Measurements from ENCODE around the gene KCNJ6.
"Not testable (repeated sequence)": the region's sequence is repeated elsewhere in the genome, so short reads cannot be mapped to it uniquely, and the experiment has no call there.

KCNJ6 gene

DNA sequence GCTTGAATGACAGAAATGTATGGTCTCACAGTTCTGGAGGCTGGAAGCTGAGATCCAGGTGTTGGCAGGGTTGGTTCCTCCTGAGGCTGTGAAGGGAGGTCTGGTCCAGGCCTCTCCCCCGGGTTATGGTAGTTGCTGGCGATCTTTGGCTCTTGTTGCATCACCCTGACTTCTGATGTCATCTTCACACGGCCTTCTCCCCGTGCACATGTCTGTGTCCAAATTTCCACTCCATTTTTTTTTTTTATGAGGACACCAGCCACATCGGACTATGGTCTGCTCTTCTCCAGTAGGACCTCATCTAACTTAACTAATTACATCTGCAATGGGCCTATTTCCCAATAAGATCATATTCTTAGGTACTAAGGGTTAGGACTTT, 232.2 kb downstream of the KCNJ6 start:
- DNase-seq, result no peak

DNA sequence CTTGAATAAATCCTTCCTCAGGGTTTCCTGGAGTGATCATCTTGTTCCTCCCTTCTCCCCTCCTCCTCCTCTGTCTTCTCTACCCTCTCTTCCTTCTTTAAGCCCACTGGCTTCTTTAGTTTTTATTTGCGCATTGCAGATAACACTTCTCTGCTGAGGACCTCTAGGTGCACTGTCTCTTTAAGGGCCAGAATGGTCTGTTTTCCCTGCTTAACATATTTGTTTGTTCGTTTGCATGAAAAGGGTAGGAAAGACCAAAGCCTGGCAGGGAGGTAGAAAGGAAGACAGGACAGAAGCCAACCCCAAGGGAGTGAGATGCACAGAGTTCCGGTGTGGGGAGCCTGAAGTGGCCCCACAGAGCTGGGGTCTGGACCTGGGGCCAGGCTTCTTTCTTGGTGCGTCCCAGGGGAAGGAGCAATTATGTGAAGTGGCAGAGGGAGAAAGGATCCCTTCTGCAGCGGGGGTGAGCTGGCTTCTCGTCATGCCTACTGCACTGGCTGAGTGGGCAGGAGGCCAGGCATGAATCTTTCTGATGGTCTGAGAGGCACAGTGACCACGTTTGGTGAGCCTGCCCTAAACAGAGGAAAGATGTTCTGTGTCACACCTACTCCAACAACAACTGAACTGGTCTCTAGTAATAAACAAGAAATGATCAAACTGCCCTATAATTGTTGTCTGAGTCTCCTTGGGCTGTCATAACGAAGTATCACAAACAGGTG, 232.7 kb downstream of the KCNJ6 start:
- DNase-seq, result no peak

DNA sequence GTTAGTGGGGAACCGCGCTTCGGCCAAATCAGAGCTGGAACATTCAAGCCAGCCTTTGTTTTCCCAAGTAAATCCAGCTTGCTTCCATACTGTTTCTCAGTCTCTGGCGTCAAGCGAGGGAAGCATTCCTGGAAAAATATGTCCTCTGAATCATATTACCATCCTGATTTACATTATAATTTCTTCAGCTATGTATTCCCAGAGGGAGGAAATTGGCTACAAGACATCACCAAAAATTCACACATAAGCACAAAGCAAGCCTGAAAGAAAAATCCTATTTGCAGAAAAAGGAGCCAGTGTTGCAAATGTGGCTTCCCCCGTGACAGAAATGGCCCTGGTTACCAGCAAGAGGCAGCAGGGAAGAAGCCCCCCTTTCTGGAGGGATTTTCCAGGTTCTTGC, 233.3 kb downstream of the KCNJ6 start:
- no peak for DNase-seq

DNA sequence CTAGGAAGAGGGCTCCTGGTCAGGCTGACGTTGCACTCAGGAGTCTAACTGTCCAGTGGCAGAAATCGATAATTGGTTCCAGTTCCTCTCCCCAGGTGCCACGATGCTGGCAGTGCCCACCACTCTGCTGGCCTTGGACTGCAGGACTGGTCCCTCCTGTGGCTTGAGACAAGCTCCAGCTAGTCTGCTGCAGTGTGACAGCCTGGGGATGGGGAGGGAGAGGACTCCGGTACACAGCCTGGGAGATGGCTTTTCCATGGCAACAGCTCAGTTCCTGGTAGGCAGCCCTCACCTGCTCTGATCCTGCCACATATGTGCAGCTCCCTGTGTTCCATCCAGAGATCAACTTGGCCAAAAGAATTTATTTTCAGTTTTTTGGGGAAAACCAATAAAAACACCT, 239.3 kb downstream of the KCNJ6 start:
- peak in 2 of 56 donors; percentile 4 to 10 for DNase-seq

DNA sequence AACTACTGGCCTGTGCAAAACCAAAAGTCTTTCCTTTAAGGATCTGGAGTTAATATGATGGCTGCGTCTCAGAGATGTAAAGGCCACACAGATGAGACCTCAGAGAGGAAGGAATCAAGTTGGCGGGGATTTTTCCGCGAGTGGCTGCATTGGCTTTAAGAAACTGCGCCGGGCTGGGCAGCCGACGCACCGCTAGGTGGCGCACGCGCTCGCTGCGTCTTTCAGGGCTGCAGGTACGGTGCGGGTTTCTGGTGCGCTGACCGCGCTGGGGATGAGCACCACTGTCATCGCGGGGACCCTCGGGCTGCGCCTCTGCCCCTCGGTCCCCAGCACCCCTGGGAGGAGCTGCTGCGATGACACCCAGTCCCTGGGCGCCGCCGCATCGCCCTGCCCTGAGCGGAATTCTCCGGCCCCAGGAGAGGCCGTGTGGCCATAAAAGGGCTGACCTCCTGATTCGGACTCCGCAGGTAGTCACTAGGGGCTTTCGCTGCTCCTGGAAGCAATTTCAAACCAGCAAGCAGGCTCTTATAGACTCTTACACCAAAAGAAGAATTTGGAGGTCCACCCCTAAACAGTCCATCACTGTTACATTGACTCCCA, 241.0 kb downstream of the KCNJ6 start:
- peak in 30 of 56 donors; percentile 2 to 73 (median 27) for DNase-seq

DNA sequence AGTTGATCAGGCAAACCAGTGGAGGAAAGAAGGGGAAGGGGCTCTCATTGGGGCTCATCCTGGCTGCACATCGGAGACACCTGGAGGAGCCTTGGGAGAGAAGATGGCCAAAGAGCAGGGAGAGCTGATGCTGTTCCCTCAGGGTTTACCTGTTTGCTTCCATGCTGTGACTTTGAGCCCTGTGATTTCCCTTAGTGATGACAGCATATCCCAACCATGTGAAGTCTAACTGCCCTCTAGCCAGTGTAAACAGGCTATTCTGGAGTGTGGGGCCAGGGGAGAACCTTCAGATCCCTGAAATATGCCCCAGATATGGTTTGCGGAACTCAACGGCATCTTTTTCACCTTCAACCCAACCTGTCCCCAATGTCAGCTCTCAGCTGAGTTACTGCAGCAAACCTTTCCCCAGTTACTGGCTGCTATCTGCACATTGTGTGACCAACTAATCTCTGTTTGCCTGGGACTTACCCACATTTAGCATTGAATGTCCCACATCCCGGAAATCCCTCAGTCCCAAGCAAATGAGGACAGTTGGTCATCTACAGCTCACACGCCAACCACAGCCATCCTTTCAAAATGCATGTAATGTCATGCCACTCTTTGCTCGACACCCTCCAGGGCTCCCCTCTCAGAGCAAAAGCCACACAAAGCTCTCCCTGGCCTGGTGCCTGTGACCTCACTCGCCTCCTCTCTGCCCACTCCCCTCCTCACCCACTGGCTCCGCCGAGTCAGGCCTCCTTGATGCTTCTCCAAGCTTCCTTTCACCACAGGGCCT, 242.3 kb downstream of the KCNJ6 start:
- DNase-seq, result no peak

DNA sequence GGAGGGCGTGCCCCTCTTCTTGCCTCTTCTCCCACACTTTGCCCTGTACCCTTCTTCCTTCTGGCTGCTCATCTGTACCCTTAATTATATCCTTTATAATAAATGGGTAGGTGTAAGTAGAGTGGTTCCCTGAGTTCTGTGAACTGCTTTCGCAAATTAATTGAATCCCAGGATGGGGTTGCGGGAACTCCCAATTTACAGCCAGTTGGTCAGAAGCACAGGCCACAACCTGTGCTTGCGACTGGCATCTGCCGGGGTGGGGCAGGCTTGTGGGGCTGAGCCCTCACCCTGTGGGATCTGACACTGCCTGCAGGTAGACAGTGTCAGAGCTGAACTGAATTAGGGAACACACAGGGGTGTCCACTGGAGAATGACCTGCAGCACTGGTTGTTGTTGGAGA, 244.9 kb downstream of the KCNJ6 start:
- no peak for DNase-seq

DNA sequence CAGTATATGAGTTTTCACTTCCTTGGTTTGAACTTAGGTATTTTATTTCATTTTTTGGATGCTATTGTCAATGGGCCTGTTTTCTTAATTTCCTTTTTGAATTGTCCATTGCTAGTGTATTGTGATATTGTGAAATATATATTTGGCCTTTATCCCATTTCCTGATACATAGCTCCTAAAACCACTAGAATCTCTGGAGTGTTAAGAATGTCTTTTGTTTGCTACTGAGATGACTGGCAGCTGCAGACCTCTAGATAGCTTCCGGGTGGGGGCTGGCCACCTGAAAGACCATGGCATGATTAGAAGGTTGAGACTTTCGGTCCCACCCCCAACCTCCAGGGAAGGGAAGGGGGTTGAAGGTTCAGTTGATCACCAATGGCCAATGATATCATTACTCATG, 245.4 kb downstream of the KCNJ6 start:
- no peak for DNase-seq

DNA sequence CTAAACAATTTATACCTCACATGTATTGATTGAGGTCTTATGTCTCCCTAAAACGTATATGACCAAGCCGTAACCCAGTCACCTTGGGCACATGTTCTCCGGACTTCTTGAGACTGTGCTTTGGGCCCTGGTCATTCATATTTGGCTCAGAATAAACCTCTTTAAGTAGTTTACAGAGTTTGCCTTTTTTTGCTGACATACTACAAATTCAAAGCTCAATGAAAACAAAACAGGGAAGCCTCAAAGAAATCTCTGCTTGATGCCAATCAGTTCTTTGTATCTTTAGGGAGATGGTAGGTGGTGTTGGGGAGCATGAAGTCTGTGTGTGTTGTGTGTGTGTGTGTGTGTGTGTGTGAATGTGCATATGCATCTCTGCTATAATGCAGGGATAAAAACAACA, 247.0 kb downstream of the KCNJ6 start:
- no peak for DNase-seq

DNA sequence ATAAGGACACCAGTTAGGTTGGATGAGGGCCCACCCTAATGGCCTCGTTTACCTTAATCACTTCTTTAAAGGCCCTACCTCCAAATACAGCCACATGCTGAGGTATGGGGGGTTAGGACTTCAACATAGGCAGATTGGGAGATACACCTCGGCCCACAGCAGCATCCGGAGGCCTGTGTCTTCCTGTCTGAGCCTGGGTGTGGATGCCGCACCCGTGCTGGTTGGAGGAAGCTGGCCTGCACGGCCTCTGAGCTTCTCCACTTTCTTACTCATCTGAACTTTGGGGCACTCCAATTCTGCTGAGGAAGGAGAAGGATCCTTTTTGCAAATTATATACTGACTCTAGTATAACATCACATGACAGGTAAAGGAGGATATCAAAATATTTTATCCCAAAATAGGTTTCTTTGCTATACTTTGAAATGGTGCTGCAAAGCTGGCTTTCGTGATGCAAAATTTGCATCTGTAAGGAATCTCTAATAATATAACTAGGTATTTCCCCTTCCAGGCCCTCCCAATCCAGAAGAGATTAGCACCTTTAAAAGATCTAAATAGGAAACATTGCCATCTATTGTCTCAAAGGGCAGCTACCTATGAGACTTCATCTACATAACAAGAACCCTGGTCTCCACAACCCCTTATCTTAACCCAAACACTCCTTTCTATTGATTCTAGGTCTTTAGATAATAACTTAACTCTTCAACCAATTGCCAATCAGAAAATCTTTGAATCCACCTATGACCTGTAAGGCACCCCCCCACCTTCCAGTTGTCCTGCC, 247.6 kb downstream of the KCNJ6 start:
- DNase-seq, result no peak

DNA sequence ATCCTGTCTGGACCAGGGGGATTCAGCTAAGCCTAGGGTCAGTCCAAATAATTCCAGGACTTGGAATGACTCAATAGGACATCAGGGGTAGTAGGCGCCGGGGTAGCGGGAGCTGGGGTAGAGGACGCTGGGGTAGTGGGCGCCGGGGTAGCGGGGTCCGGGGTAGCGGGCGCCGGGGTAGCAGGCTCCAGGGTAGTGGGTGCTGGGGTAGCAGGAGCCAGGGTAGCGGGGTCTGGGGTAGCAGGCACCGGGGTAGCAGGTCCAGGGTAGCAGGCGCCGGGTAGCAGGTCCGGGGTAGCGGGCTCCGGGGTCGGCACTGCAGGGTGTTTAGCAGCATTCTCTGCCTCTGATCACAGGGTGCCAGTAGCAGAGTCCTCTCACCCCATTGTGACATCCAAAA, 248.9 kb downstream of the KCNJ6 start:
- DNase-seq, result no peak

DNA sequence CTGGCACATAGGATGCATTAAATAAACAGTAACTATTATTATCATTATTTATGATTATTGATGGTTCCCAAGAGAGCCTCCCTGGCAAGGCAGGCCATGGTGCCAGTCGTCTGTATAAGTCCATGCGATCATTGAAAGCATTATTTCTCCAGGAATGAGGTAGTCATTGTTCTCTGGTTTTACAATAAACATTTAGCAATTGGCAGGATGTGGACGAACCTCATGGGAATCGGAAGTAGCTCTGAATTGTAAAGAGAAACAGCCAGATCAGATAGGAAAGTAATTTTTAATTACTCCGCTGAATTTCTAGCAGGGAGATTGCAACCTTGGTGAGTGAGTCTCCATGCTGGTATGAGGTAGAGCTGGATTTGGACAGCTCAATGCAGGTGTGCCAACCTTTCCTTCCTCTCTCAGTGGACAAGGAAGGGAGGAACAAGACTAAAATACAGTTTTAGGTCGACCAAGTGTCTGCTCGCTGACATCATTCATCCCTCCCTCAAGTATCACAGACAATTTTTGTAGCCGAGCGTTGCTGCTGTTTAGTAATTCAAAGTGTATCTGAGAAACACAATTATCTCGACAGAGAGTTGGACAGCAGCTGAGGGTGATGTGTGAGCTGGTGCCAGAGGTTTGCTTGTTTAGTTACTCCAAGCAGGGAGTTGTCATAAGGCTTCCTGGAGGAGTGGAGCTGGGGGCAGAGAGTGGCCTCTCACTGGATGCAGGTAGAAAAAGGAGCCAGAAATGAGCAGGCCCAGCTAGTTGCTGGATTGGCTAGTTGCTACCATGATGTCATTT, 250.8 kb downstream of the KCNJ6 start:
- no peak for DNase-seq

DNA sequence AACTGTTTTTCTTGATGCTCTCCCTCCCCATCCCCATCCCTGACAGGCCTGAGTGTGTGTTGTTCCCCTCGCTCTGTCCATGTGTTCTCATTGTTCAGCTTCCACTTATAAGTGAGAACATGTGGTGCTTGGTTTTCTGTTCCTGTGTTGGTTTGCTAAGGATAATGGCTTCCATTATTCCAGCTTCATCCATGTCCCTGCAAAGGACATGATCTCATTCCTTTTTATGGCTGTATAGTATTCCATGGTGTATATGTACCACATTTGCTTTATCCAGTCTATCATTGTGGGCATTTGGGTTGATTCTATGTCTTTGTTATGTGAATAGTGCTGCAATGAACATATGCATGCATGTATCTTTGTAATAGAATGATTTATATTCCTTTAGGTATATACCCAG, 254.0 kb downstream of the KCNJ6 start:
- DNase-seq, result not testable (repeated sequence)

DNA sequence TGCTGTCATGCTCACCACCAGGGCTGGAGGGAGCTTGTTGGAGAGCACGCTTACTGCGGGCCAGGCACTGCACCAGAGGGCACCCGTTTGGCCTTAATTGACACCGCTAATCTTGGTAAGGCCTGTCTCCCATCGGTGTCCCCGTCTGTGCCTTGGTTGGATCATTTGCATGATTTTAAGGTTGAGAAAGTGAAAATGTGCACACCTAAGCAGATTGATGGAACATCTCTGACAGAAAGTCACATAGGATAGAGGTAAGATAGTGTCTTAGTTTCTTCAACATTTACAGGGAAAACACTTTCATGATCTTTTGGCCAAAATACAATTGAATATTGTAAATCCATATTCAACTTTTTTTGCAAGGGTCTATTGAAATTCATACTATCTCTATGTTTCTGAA, 255.5 kb downstream of the KCNJ6 start:
- no peak for DNase-seq

DNA sequence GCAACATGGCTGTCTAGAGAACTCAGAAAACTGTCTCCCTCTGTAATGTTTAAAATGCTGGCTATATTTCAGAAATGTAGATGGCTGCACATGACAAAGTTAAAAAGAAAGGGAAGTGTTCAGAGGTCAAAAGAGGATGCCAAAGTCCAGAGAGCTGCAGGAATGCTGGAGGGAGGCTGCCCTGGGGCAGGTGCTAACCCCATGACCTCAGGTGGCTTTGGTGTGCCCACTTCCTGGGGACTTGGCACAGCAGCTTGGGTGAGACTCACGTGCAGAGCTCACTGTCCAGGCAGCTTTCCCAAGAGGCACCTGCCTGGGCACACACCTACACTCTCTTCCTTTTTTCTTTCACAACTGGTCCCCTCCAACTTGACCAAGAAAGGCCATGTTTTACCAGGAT, 256.4 kb downstream of the KCNJ6 start:
- no peak for DNase-seq

DNA sequence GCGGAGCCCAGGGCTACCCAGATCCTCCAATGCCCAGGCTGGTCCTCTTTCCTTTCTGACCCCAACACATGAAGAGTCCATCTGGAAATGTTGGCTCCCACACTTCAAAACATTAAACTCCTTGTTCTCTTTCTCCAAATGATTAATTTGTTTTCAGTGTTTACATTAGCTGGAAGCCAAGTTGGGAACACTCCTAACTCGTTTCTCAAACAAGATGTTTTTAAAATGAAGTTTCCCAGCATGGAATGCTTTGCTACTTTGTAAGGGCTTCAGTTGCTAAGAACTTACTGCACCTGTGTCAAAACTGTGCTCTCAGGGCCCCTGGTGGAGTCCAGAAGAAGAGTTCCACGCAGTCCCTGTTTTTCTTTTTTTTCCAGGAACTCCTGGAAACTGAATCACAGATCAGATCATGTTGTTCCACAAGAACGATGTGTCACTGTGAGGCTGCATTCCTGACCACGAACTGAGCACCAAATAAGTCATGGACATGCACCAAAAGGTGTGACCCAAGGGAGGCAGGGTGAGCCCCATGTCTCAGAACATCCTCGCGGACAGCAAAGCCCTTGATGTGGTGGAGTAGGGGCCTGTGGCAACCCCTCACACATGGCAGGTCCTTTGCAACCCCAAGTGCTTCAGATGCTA, 257.3 kb downstream of the KCNJ6 start:
- DNase-seq, result no peak

DNA sequence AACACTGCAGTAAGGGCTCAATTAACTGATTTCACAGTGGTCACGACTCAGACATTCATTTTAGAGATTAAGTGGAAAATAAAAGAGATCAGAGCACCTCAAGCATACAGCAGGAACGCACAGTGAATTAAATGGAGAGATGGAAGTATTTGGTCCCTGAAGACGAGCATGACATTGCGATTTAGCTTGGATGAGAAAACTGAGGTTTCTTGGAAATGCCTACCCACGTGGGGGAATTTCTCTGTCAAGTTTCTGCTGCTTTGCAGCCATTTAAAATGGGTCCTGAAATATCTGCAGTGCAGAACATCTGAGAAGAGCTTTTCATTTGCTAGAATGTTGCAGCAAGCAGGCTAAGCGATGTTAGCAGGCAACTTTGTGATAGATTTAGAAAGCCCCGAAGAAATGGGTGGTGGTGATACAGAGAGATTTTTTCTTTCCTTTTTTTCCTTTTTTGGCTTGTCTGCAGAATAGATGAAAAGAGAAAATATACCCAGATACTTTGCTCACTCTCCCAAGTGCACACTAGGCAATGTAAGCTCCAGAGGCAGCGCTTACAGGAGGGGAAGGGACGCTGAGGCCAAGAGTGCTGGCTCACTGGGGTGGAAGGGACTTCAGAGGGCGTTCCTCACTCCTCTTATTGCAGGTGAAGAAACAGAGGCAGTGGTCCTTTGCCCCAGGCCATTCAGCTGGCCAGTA, 258.0 kb downstream of the KCNJ6 start:
- peak in 1 of 56 donors; percentile 2 for DNase-seq

DNA sequence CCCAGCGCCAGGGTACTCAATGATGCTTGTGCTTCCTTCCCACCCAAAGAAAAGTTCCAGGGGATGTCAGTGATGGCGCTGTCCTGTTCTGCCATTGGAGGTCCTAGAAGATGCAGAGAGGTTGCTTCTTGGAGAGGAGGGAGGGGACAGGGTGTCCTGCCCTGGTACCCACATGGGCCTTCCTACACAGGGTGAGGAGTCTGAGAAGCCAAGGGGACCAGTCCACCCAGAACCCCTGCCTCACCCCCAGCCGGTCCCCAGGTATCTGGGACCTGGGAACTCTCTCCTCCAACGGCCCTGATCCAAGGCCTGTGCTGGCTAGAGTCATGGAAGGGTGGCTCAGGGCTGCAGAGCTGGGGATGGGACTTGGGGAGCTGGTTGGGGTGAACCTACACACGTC, 259.4 kb downstream of the KCNJ6 start:
- DNase-seq, result no peak

DNA sequence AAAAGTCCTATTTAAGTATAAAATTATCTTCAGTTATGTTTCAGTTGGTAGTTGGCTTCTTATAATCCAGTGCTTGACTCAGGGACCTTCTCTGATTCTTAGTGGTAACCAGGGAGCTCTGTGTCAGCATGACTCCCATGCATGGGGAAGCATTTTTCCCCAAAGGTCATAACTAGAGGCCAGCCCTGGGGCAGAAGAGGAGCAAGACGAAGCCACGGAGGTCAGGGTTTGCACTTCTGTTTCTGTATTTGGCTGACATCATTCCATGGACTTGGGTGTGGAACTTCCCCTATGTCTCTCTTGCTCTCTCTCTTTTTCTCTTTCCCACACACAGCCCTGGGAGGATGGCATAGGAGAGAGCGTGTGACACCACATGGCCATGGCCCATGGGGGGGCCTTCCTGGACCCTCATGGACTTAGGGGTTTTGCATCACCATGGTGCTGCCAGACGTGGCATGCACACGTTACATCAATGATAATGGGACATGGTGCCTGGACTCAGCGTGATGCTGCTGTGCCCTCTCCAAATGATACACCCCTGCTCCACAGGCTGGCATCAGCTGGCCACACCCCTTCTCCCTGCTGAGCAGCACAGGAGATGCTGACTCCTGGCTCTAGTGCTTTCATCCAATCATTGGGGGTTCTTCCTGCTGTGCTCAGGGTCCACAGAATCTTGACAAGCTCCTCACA, 260.5 kb downstream of the KCNJ6 start:
- no peak for DNase-seq
